ENCODE data around the gene CCDC40. TPM values are rescaled to one million over a fixed set of nuclear protein-coding genes. Genes with fewer than 3 reads are reported as not detected.

The CCDC40 gene
- total and polyA plus RNA-seq, 2 of the 13 experiments (the other 11 are each of a cell fraction or from before 2014, with no cell fraction given) = 4.1 to 5.5 TPM

DNA sequence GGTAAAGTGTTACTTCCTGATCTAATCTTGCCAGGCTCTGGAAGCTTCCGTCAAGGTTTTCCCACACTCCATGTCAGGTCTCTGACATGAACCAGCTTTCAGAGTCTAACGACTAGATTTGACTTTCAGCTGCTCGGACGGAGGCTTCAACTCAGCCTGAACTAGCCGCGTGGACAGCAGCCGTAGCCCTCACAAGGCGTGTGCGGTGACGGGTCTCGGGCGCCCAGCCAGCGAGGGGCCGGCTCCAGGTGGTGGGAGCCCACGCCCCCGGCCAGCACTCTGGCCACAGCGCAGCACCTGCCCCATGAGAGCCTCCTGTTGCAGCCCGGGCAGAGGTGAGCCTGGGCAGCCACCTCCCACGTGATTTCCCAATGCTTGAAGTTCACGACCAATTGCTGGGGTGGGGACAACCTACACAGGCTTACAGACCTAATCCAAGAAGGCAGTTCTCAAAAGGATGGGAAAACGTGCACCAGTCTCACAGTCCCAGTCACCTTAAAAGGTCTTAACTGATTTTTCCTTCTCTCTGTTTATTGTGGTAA is 46.3 kb upstream of the CCDC40 start (continued):
- TF ChIP-seq, protein P1, sequence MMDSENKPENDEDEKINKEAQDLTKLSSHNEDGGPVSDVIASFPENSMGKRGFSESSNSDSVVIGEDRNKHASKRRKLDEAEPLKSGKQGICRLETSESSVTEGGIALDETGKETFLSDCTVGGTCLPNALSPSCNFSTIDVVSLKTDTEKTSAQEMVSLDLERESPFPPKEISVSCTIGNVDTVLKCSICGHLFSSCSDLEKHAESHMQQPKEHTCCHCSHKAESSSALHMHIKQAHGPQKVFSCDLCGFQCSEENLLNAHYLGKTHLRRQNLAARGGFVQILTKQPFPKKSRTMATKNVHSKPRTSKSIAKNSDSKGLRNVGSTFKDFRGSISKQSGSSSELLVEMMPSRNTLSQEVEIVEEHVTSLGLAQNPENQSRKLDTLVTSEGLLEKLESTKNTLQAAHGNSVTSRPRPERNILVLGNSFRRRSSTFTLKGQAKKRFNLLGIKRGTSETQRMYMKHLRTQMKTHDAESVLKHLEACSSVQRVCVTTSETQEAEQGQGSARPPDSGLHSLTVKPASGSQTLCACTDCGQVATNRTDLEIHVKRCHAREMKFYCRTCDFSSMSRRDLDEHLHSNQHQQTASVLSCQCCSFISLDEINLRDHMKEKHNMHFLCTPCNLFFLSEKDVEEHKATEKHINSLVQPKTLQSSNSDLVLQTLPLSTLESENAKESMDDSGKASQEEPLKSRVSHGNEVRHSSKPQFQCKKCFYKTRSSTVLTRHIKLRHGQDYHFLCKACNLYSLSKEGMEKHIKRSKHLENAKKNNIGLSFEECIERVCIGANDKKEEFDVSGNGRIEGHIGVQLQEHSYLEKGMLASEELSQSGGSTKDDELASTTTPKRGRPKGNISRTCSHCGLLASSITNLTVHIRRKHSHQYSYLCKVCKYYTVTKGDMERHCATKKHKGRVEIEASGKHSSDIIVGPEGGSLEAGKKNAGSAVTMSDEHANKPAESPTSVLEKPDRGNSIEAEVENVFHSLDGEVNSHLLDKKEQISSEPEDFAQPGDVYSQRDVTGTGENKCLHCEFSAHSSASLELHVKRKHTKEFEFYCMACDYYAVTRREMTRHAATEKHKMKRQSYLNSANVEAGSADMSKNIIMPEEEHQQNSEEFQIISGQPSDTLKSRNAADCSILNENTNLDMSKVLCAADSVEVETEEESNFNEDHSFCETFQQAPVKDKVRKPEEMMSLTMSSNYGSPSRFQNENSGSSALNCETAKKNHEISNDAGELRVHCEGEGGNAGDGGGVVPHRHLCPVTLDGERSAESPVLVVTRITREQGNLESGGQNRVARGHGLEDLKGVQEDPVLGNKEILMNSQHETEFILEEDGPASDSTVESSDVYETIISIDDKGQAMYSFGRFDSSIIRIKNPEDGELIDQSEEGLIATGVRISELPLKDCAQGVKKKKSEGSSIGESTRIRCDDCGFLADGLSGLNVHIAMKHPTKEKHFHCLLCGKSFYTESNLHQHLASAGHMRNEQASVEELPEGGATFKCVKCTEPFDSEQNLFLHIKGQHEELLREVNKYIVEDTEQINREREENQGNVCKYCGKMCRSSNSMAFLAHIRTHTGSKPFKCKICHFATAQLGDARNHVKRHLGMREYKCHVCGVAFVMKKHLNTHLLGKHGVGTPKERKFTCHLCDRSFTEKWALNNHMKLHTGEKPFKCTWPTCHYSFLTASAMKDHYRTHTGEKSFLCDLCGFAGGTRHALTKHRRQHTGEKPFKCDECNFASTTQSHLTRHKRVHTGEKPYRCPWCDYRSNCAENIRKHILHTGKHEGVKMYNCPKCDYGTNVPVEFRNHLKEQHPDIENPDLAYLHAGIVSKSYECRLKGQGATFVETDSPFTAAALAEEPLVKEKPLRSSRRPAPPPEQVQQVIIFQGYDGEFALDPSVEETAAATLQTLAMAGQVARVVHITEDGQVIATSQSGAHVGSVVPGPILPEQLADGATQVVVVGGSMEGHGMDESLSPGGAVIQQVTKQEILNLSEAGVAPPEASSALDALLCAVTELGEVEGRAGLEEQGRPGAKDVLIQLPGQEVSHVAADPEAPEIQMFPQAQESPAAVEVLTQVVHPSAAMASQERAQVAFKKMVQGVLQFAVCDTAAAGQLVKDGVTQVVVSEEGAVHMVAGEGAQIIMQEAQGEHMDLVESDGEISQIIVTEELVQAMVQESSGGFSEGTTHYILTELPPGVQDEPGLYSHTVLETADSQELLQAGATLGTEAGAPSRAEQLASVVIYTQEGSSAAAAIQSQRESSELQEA (CRISPR knock-in tag; IDR thresholded peaks at IDR 0.05; ENCODE audit: not compliant biosample characterization) = peak; percentile 3
- peak; percentile 87 for TF ChIP-seq RXRA (CRISPR knock-in tag; IDR thresholded peaks at IDR 0.05)
- TF ChIP-seq, protein P2, sequence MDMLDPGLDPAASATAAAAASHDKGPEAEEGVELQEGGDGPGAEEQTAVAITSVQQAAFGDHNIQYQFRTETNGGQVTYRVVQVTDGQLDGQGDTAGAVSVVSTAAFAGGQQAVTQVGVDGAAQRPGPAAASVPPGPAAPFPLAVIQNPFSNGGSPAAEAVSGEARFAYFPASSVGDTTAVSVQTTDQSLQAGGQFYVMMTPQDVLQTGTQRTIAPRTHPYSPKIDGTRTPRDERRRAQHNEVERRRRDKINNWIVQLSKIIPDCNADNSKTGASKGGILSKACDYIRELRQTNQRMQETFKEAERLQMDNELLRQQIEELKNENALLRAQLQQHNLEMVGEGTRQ (IDR thresholded peaks at IDR 0.05; ENCODE audit: low read depth, low read length) = peak; percentile 26; the same call in 1 of the 2 replicates
- TF ChIP-seq, protein P2 (CRISPR knock-in tag; IDR thresholded peaks at IDR 0.05; ENCODE audit: borderline replicate concordance) = peak; percentile 71; the same call in 1 of the 2 replicates
- TF ChIP-seq SPEN (CRISPR knock-in tag; IDR thresholded peaks at IDR 0.05; ENCODE audit: low read depth) = peak; percentile 63; the same call in 1 of the 2 replicates
- no peak for TF ChIP-seq FOXK2 (IDR thresholded peaks at IDR 0.05)
- no peak for TF ChIP-seq CHD2 (IDR thresholded peaks at IDR 0.05; ENCODE audit: low read depth, low read length)
- TF ChIP-seq SOX5 (CRISPR knock-in tag; IDR thresholded peaks at IDR 0.05; ENCODE audit: borderline replicate concordance) = peak; percentile 83
- TF ChIP-seq NCOA2 (CRISPR knock-in tag; IDR thresholded peaks at IDR 0.05) = peak; percentile 83
- TF ChIP-seq SMAD1 (CRISPR knock-in tag; IDR thresholded peaks at IDR 0.05; ENCODE audit: borderline replicate concordance, low read depth) = 0 out of 2 replicates have a peak, but pooled peaks have one; percentile 56
- 0 out of 2 replicates have a peak, but pooled peaks have one; percentile 71 for TF ChIP-seq ZNF232 (CRISPR knock-in tag; IDR thresholded peaks at IDR 0.05; ENCODE audit: borderline replicate concordance)
- TF ChIP-seq, protein P3, sequence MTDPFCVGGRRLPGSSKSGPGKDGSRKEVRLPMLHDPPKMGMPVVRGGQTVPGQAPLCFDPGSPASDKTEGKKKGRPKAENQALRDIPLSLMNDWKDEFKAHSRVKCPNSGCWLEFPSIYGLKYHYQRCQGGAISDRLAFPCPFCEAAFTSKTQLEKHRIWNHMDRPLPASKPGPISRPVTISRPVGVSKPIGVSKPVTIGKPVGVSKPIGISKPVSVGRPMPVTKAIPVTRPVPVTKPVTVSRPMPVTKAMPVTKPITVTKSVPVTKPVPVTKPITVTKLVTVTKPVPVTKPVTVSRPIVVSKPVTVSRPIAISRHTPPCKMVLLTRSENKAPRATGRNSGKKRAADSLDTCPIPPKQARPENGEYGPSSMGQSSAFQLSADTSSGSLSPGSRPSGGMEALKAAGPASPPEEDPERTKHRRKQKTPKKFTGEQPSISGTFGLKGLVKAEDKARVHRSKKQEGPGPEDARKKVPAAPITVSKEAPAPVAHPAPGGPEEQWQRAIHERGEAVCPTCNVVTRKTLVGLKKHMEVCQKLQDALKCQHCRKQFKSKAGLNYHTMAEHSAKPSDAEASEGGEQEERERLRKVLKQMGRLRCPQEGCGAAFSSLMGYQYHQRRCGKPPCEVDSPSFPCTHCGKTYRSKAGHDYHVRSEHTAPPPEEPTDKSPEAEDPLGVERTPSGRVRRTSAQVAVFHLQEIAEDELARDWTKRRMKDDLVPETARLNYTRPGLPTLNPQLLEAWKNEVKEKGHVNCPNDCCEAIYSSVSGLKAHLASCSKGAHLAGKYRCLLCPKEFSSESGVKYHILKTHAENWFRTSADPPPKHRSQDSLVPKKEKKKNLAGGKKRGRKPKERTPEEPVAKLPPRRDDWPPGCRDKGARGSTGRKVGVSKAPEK (CRISPR knock-in tag; IDR thresholded peaks at IDR 0.05; ENCODE audit: borderline replicate concordance) = no peak
- TF ChIP-seq ZNF777 (CRISPR knock-in tag; IDR thresholded peaks at IDR 0.05) = peak; percentile 34; the same call in 1 of the 2 replicates
- peak; percentile 72; the same call in 1 of the 2 replicates for TF ChIP-seq NRL (CRISPR knock-in tag; IDR thresholded peaks at IDR 0.05; ENCODE audit: borderline replicate concordance)
- peak; percentile 45; the same call in 1 of the 2 replicates for TF ChIP-seq ZNF501 (CRISPR knock-in tag; IDR thresholded peaks at IDR 0.05)
